K562 (cell line): Measurements from ENCODE around the gene FGGY. TPM values are rescaled to one million over a fixed set of nuclear protein-coding genes. Genes with fewer than 3 reads are reported as not detected.
A peak's percentile ranks its signal among the peaks of the same experiment; 100 is the strongest.

Experiments used
- ARNT ChIP-seq, 2 experiments: fragments of 450-650 bp; IDR thresholded peaks; 2 replicates each; pipeline ENCODE4 v1.6.1; 2016; ENCODE audit warnings: mild to moderate bottlenecking in 1 of 2
- CBFA2T2 ChIP-seq: fragments of 450-650 bp; conservative IDR thresholded peaks from 2 replicates; pipeline ENCODE4 v1.6.1; 2017; ENCODE audit warnings: mild to moderate bottlenecking
- CBFB ChIP-seq: sonication (generic); formaldehyde crosslinking; IDR thresholded peaks from 2 replicates; pipeline ENCODE4 v1.4.0; 2020; ENCODE audit warnings: mild to moderate bottlenecking, missing genetic modification reagents
- FOSL1 ChIP-seq: fragments of 200-800 bp; sonication (Bioruptor generic); conservative IDR thresholded peaks from 2 replicates; pipeline ENCODE4 v1.6.1; 2016; ENCODE audit warnings: missing genetic modification characterization, missing compliant biosample characterization
- FOXA3 ChIP-seq, 2 experiments: fragments of 450-650 bp in 1 of 2; sonication (generic) in 1 of 2; formaldehyde crosslinking; IDR thresholded peaks in 1 of 2; conservative IDR thresholded peaks in 1 of 2; 2 replicates each; pipeline versions ENCODE4 v1.4.0 to v1.8.0; 2020 to 2022; ENCODE audit warnings: mild to moderate bottlenecking in 2 of 2, missing genetic modification reagents in 1 of 2
- GTF2E2 ChIP-seq: fragments of 200-800 bp; sonication (Bioruptor generic); IDR thresholded peaks from 2 replicates; pipeline ENCODE4 v1.6.1; 2016; ENCODE audit warnings: missing genetic modification characterization, missing compliant biosample characterization
- HMG20A ChIP-seq: fragments of 450-650 bp; formaldehyde crosslinking; conservative IDR thresholded peaks from 2 replicates; pipeline ENCODE4 v1.4.0; 2020; ENCODE audit warnings: mild to moderate bottlenecking, mixed read lengths
- JUND ChIP-seq, 2 experiments: IDR thresholded peaks; 2 replicates in 1 of 2; 3 replicates in 1 of 2; pipeline ENCODE4 v1.6.1; 2011; ENCODE audit warnings: borderline replicate concordance in 2 of 2, low read depth in 2 of 2, low read length in 2 of 2, improper control_type of control experiment in 1 of 2, missing biosample characterization in 1 of 2, missing genetic modification characterization in 1 of 2, missing genetic modification reagents in 1 of 2
- KLF10 ChIP-seq: fragments of 250-450 bp; sonication (Bioruptor Pico); IDR thresholded peaks from 2 replicates; pipeline ENCODE4 v1.6.1; 2021; ENCODE audit warnings: matching md5 sums
- MIER1 ChIP-seq: fragments of 450-650 bp; IDR thresholded peaks from 2 replicates; pipeline ENCODE4 v1.6.1; 2016; ENCODE audit warnings: antibody characterized with exemption, mild to moderate bottlenecking, low read depth
- NCOA6 ChIP-seq: fragments of 450-650 bp; IDR thresholded peaks from 2 replicates; pipeline ENCODE4 v1.6.1; 2017; ENCODE audit warnings: mild to moderate bottlenecking
- POLR2A ChIP-seq: fragments of 450-650 bp; conservative IDR thresholded peaks from 2 replicates; pipeline ENCODE4 v1.6.1; 2016
- POLR3G ChIP-seq: IDR thresholded peaks from 2 replicates; pipeline ENCODE4 v1.6.1; 2011; ENCODE audit not compliant: insufficient read length, insufficient replicate concordance; ENCODE audit errors: extremely low read depth
- PRMT5 ChIP-seq: sonication (generic); formaldehyde crosslinking; IDR thresholded peaks from 2 replicates; pipeline ENCODE4 v1.5.0; 2020; ENCODE audit warnings: missing genetic modification reagents
- PYGO2 ChIP-seq: fragments of 450-650 bp; IDR thresholded peaks from 2 replicates; pipeline ENCODE4 v1.6.1; 2016; ENCODE audit warnings: mild to moderate bottlenecking, missing genetic modification characterization, moderate library complexity, missing compliant biosample characterization
- RHOXF2B ChIP-seq: fragments of 250-450 bp; sonication (Bioruptor Pico); conservative IDR thresholded peaks from 2 replicates; pipeline ENCODE4 v1.5.1; 2021
- ZNF224 ChIP-seq: sonication (generic); formaldehyde crosslinking; IDR thresholded peaks from 2 replicates; pipeline ENCODE4 v1.8.0; 2022; ENCODE audit warnings: mild to moderate bottlenecking, missing genetic modification reagents
- ZNF239 ChIP-seq: fragments of 250-450 bp; sonication (Bioruptor Pico); IDR thresholded peaks from 2 replicates; pipeline ENCODE4 v1.4.0; 2020; ENCODE audit warnings: mild to moderate bottlenecking
- ZNF57 ChIP-seq: fragments of 450-650 bp; formaldehyde crosslinking; IDR thresholded peaks from 2 replicates; pipeline ENCODE4 v1.4.0; 2020; ENCODE audit warnings: mild to moderate bottlenecking, moderate library complexity
- ZSCAN32 ChIP-seq: fragments of 450-650 bp; formaldehyde crosslinking; IDR thresholded peaks from 2 replicates; pipeline ENCODE4 v1.4.0; 2020; ENCODE audit warnings: mild to moderate bottlenecking, moderate library complexity
- polyA plus RNA-seq, 8 experiments: library from polyadenylated mRNA; depleted of rRNA in 4 of 8; stranded (reverse) in 5 of 8; unstranded in 3 of 8; fragments of >200 nt; fragmentation: Nextera tagmentation in 2 of 8; fragmentation: Illumina TruSeq in 1 of 8; extraction: Ambion mirVana in 2 of 8; extraction: Trizol in 1 of 8; gene quantifications; 2 replicates each; pipeline versions ENCODE4 v1.2.1 to v1.2.3, GENCODE V29; 2011 to 2014; ENCODE audit warnings: inconsistent platforms in 1 of 8, missing spikeins in 1 of 8
- total RNA-seq, 7 experiments: library from RNA; depleted of rRNA in 6 of 7; stranded (reverse); fragments of >200 nt in 6 of 7; fragmentation: Illumina TruSeq in 2 of 7; extraction: Trizol in 2 of 7; gene quantifications; 2 replicates each; pipeline versions ENCODE4 v1.2.1 to v1.2.3, GENCODE V29; 2011 to 2021; ENCODE audit warnings: low replicate concordance in 1 of 7
- TF ChIP-seq, protein P1 (sequence below): sonication (generic); formaldehyde crosslinking; IDR thresholded peaks from 2 replicates; pipeline ENCODE4 v1.8.0; 2022; ENCODE audit warnings: mild to moderate bottlenecking, low read depth, missing genetic modification reagents
- TF ChIP-seq, protein P2 (sequence below): fragments of 450-650 bp; formaldehyde crosslinking; IDR thresholded peaks from 2 replicates; pipeline ENCODE4 v1.4.0; 2020; ENCODE audit warnings: mild to moderate bottlenecking, mixed read lengths
- TF ChIP-seq, protein P3 (sequence below): IDR thresholded peaks from 2 replicates; pipeline ENCODE4 v1.6.1; 2011; ENCODE audit not compliant: insufficient read length; ENCODE audit errors: extremely low read depth
- TF ChIP-seq, protein P4 (sequence below): fragments of 250-450 bp; sonication (Bioruptor Pico); IDR thresholded peaks from 2 replicates; pipeline ENCODE4 v1.4.0; 2020; ENCODE audit warnings: mild to moderate bottlenecking, moderate library complexity, borderline replicate concordance

Gene FGGY
- total and polyA plus RNA-seq, 9 of the 15 experiments (the other 6 are each of a cell fraction or from before 2014, with no cell fraction given): 9.7 to 19.2 (median 12.6) TPM

DNA sequence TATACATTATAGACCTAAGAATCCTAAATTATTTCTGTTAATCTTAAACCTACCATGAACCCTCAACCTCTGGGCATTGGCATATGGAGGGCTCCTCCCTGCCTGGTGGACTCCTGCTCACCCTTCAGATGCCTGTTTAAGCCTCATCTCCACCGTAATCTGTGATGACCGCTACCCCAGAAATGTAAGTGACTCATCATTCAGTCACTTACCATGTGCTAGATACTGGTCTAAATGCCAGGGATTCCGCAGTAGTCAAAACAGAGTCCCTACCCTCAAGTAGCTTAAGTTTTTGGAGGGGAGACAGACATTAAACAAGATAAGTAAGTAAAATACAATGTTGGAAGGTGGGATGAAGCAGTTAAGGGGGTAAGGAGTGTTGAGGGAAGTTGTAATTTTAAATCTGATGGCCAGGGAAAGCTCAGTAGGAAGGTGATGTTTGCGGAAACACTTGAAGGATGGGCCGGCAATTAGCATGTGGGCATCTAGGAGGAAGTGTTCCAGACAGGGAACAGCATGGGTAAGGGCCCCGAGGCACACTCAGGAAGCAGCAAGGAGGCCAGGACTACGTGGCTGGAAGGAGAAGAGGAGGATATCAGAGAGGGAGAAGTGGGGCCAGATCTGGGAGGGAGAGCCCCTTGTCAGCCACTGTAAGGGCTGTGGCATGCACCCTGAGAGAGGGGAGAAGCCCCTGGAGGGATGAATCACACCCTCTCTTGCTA, 376.1 kb downstream of the FGGY start (continued):
- TF ChIP-seq, protein P1, sequence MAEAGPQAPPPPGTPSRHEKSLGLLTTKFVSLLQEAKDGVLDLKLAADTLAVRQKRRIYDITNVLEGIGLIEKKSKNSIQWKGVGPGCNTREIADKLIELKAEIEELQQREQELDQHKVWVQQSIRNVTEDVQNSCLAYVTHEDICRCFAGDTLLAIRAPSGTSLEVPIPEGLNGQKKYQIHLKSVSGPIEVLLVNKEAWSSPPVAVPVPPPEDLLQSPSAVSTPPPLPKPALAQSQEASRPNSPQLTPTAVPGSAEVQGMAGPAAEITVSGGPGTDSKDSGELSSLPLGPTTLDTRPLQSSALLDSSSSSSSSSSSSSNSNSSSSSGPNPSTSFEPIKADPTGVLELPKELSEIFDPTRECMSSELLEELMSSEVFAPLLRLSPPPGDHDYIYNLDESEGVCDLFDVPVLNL (CRISPR knock-in tag): no peak
- no peak for TF ChIP-seq NCOA6
- peak; percentile 38; the same call in 1 of the 2 replicates for TF ChIP-seq JUND (IDR thresholded peaks at IDR 0.05; ENCODE audit: borderline replicate concordance, low read depth, low read length)
- no peak for TF ChIP-seq JUND (tag; IDR thresholded peaks at IDR 0.05; ENCODE audit: borderline replicate concordance, low read depth, low read length)
- TF ChIP-seq, protein P2, sequence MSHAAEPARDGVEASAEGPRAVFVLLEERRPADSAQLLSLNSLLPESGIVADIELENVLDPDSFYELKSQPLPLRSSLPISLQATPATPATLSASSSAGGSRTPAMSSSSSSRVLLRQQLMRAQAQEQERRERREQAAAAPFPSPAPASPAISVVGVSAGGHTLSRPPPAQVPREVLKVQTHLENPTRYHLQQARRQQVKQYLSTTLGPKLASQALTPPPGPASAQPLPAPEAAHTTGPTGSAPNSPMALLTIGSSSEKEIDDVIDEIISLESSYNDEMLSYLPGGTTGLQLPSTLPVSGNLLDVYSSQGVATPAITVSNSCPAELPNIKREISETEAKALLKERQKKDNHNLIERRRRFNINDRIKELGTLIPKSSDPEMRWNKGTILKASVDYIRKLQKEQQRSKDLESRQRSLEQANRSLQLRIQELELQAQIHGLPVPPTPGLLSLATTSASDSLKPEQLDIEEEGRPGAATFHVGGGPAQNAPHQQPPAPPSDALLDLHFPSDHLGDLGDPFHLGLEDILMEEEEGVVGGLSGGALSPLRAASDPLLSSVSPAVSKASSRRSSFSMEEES (CRISPR knock-in tag): no peak
- TF ChIP-seq CBFB (CRISPR knock-in tag): no peak
- no peak for TF ChIP-seq PYGO2 (tag)
- no peak for TF ChIP-seq ZNF57 (CRISPR knock-in tag)
- TF ChIP-seq ZNF239: no peak
- TF ChIP-seq, protein P3, sequence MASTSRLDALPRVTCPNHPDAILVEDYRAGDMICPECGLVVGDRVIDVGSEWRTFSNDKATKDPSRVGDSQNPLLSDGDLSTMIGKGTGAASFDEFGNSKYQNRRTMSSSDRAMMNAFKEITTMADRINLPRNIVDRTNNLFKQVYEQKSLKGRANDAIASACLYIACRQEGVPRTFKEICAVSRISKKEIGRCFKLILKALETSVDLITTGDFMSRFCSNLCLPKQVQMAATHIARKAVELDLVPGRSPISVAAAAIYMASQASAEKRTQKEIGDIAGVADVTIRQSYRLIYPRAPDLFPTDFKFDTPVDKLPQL: no peak
- no peak for TF ChIP-seq POLR2A
- TF ChIP-seq RHOXF2B (CRISPR knock-in tag): no peak
- no peak for TF ChIP-seq KLF10 (CRISPR knock-in tag)
- TF ChIP-seq FOXA3 (CRISPR knock-in tag; conservative IDR thresholded peaks at IDR 0.05 in 1 of 2, IDR thresholded peaks at IDR 0.05 in 1 of 2): no peak
- TF ChIP-seq MIER1: no peak
- no peak for TF ChIP-seq ZNF224
- TF ChIP-seq ARNT (IDR thresholded peaks at IDR 0.05): no peak
- no peak for TF ChIP-seq PRMT5 (CRISPR knock-in tag)
- TF ChIP-seq, protein P4, sequence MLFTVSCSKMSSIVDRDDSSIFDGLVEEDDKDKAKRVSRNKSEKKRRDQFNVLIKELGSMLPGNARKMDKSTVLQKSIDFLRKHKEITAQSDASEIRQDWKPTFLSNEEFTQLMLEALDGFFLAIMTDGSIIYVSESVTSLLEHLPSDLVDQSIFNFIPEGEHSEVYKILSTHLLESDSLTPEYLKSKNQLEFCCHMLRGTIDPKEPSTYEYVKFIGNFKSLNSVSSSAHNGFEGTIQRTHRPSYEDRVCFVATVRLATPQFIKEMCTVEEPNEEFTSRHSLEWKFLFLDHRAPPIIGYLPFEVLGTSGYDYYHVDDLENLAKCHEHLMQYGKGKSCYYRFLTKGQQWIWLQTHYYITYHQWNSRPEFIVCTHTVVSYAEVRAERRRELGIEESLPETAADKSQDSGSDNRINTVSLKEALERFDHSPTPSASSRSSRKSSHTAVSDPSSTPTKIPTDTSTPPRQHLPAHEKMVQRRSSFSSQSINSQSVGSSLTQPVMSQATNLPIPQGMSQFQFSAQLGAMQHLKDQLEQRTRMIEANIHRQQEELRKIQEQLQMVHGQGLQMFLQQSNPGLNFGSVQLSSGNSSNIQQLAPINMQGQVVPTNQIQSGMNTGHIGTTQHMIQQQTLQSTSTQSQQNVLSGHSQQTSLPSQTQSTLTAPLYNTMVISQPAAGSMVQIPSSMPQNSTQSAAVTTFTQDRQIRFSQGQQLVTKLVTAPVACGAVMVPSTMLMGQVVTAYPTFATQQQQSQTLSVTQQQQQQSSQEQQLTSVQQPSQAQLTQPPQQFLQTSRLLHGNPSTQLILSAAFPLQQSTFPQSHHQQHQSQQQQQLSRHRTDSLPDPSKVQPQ (CRISPR knock-in tag): no peak
- no peak for TF ChIP-seq HMG20A (CRISPR knock-in tag)
- TF ChIP-seq ZSCAN32 (CRISPR knock-in tag): no peak
- no peak for TF ChIP-seq CBFA2T2
- no peak for TF ChIP-seq POLR3G
- no peak for TF ChIP-seq GTF2E2 (tag)
- TF ChIP-seq FOSL1 (tag): peak; percentile 79
